HG03103 (cell line): ENCODE measurements around the gene PRAMEF7.
"Not testable (repeated sequence)": the region's sequence is repeated elsewhere in the genome, so short reads cannot be mapped to it uniquely, and the experiment has no call there.

Source experiments
- ATAC-seq: cut with Tn5 transposase; IDR thresholded peaks from one replicate; pipeline ENCODE4 v1.9.1; 2021; ENCODE audit warnings: low read depth; ENCODE audit not compliant: unreplicated experiment

Gene PRAMEF7

GRCh38 chr1:12916310-12916709, at the start of gene PRAMEF7:
Gene PRAMEF7, plus strand, starts transcription at chr1:12916610. Its CDS starts 1,083 bp downstream, at chr1:12917693.
- ATAC-seq, result not testable (repeated sequence)

GRCh38 chr1:12878453-12878852, 38.0 kb upstream of the PRAMEF7 start:
- not testable (repeated sequence) for ATAC-seq

GRCh38 chr1:12886101-12886500, 30.3 kb upstream of the PRAMEF7 start, which contains the start of gene PRAMEF4:
Gene PRAMEF4, minus strand, starts transcription at chr1:12886201. Its CDS starts 2,807 bp downstream, at chr1:12883394.
- not testable (repeated sequence) for ATAC-seq

- not testable (repeated sequence) for ATAC-seq
Measured at GRCh38 chr1:12898170-12898569, 18.2 kb upstream of the PRAMEF7 start, which contains the start of gene PRAMEF10. Gene PRAMEF10, minus strand, starts transcription at chr1:12898270. Its CDS starts 2,423 bp downstream, at chr1:12895847.

DNA sequence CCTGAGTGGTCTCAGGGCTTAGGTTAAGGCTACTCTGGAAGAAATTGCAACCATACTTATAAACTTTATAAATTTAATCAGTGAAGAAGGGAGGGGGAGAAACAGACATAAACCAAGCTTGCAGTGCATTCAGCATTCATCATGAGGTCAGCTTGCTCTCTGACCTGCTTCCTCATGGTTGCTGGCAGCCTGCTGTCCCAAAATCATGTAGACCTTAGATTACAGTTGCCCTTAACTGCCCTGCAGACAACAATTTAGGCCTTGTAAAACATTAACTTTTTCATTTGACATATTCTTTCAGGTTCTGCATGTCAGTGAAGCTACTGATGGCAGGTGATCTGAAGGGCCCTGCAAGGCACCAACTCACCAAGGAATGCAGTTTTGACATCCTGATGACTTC, 17.2 kb upstream of the PRAMEF7 start:
- not testable (repeated sequence) for ATAC-seq

GRCh38 chr1:12903793-12904572, 12.4 kb upstream of the PRAMEF7 start:
- not testable (repeated sequence) for ATAC-seq

DNA sequence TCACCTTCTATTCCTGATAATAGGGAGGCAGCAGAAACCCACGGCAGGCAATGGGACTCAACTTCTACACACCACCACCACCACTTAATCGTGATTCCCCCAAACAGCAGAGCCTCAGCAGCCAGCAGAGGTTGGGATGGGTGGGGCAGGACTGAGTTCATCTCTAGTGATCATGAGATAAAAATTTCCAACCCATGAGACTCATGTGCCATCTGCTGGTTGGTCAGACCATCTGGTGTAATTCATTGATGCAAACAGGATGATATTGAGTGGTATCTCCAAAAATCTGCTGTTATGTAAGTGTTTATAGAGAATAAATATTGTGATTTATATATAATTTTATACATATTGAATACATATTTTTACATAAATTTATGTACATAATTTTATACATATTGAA, 5.3 kb downstream of the PRAMEF7 start:
- not testable (repeated sequence) for ATAC-seq

- not testable (repeated sequence) for ATAC-seq
Measured at GRCh38 chr1:12924368-12924767, 8.0 kb downstream of the PRAMEF7 start.

GRCh38 chr1:12947480-12947879, 31.1 kb downstream of the PRAMEF7 start, which contains the start of gene PRAMEF6:
Gene PRAMEF6, minus strand, starts transcription at chr1:12947580. Its CDS starts 5,062 bp downstream, at chr1:12942518.
- not testable (repeated sequence) for ATAC-seq
